Dermis microvascular lymphatic vessel endothelial cell (primary cell): ENCODE results near the gene TPGS2. TPM values are rescaled to one million over a fixed set of nuclear protein-coding genes. Genes with fewer than 3 reads are reported as not detected.

Experiments
- total RNA-seq: library from RNA; depleted of rRNA; stranded (reverse); fragments of >200 nt; gene quantifications from 2 replicates; pipeline ENCODE4 v1.2.1, GENCODE V29; 2014

Gene TPGS2
- total RNA-seq, 1 donor from 2014 or later, result 204 TPM

Other genes with a start within 250 kb of the TPGS2 start
- gene KIAA1328, start 125 bp upstream of the TPGS2 start, total RNA-seq, result 3.0 and 3.3 TPM in 2 replicates